Transverse colon (tissue), 4 donors: ENCODE measurements around the gene BDKRB1. TPM values are rescaled to one million over a fixed set of nuclear protein-coding genes. Genes with fewer than 3 reads are reported as not detected.

Source experiments
- DNase-seq: peaks from one replicate; pipeline ENCODE4 v3.0.0-alpha.2; 2019
- H3K27ac ChIP-seq, 4 donors: fragments of 200-600 bp; sonication (generic); 2 replicates each; pipeline ENCODE4 v1.5.1; 2016 to 2018; ENCODE audit warnings: inconsistent platforms in 4 of 4
- H3K27me3 ChIP-seq: fragments of 200-600 bp; sonication (generic); 2 replicates; pipeline ENCODE4 v1.5.1; 2017; ENCODE audit warnings: inconsistent platforms
- H3K36me3 ChIP-seq, 4 donors: fragments of 200-600 bp; sonication (generic); 2 replicates each; pipeline ENCODE4 v1.5.1; 2017 to 2019; ENCODE audit warnings: inconsistent platforms in 4 of 4
- H3K4me1 ChIP-seq, 4 donors: fragments of 200-600 bp; sonication (generic); 2 replicates each; pipeline ENCODE4 v1.5.1; 2017 to 2020; ENCODE audit warnings: inconsistent platforms in 4 of 4
- H3K4me3 ChIP-seq, 4 donors: fragments of 200-600 bp; sonication (generic); 1 replicate in 1 of 4; 2 replicates in 3 of 4; pipeline versions ENCODE4 v1.5.1 to v1.6.1; 2017 to 2019; ENCODE audit warnings: inconsistent platforms in 4 of 4
- H3K9me3 ChIP-seq, 2 donors: fragments of 200-600 bp; sonication (generic); 2 replicates each; pipeline ENCODE4 v1.5.1; 2017 to 2019; ENCODE audit warnings: inconsistent platforms in 2 of 2
- CTCF ChIP-seq, 5 experiments: fragments of 200-600 bp in 3 of 5; fragments of 450-650 bp in 2 of 5; sonication (generic) in 3 of 5; IDR thresholded peaks; 1 replicate in 2 of 5; 2 replicates in 3 of 5; pipeline ENCODE4 v1.5.1; 2016 to 2017; ENCODE audit warnings: antibody characterized with exemption in 5 of 5, inconsistent platforms in 3 of 5, mild to moderate bottlenecking in 2 of 5, moderate library complexity in 1 of 5
- EP300 ChIP-seq: sonication (generic); formaldehyde crosslinking; IDR thresholded peaks from one replicate; pipeline ENCODE4 v1.6.1; 2017; ENCODE audit warnings: antibody characterized with exemption, low read depth
- POLR2A ChIP-seq: fragments of 450-650 bp; IDR thresholded peaks from one replicate; pipeline ENCODE4 v1.6.1; 2016; ENCODE audit warnings: antibody characterized with exemption, mild to moderate bottlenecking, moderate library complexity
- POLR2AphosphoS5 ChIP-seq, 3 donors: sonication (generic); formaldehyde crosslinking; IDR thresholded peaks; one replicate each; pipeline ENCODE4 v1.6.1; 2016; ENCODE audit warnings: antibody characterized with exemption in 3 of 3
- WGBS, 2 donors: methylation state at CpG; one replicate each; pipeline ENCODE4 v1.1.5; 2018; ENCODE audit warnings: low coverage in 1 of 2; 5-methylcytosine and 5-hydroxymethylcytosine counted together
- in situ Hi-C, 4 donors: fragments of 200-750 bp; cut with MboI; loops; one replicate each; pipeline versions ENCODE4 v1.15.0 to v1.15.1; 2017; ENCODE audit warnings: low sequenced_read_pairs in 3 of 4, low pct_ligation_motif_present in 1 of 4, low pct_unique_long_range_greater_than_20kb in 1 of 4
- intact Hi-C: fragments of 100-400 bp; cut with DNase I; formaldehyde crosslinking; loops from one replicate; pipeline ENCODE4 v1.15.1; 2023; ENCODE audit warnings: low total_unique reads
- total RNA-seq, 4 donors: library from RNA; depleted of rRNA; stranded (reverse); fragments of >200 nt; gene quantifications; one replicate each; pipeline ENCODE4 v1.1.0, GENCODE V29; 2016

The BDKRB1 gene
- total RNA-seq, 4 donors from 2014 or later, result 1.1 to 4.4 (median 2.3) TPM

GRCh38 chr14:96287856-96288255 lies 31.8 kb downstream of the BDKRB1 start:
- H3K36me3 ChIP-seq, result peaks cover 0 to 37% (median 17%) of the 10 kb centered on the region in 4 donors
- in situ Hi-C loops, result loop anchor here in 1 of 4 donors (25.0 kb wide), 1 partner anchor 276 kb away; no protein-coding TSS in a partner anchor
- 100% methylated on average over 1 of the region's 1 CpG for WGBS, 2 donors

GRCh38 chr14:96294246-96294645 lies 38.2 kb downstream of the BDKRB1 start:
- Histone ChIP-seq H3K4me1 (no peaks in the 10 kb centered on the region), H3K27me3 (no peaks in the 10 kb centered on the region), H3K9me3 (no peaks in the 10 kb centered on the region), H3K36me3 (peaks cover 0 to 33% (median 11%) of the 10 kb centered on the region in 4 donors), H3K4me3 (no peak overlapping the region), H3K27ac (no peak overlapping the region)
- intact Hi-C loops, result loop anchor here (10.0 kb wide), 1 partner anchor 131 kb away; no protein-coding TSS in a partner anchor
- in situ Hi-C loops, result loop anchor here in 3 of 4 donors (10.0 to 25.0 kb wide), 2 partner anchors 121 to 282 kb away; no protein-coding TSS in a partner anchor
- TF ChIP-seq POLR2A (no peak), CTCF (IDR thresholded peaks at IDR 0.05) (no peak), POLR2AphosphoS5 (IDR thresholded peaks at IDR 0.05) (no peak), EP300 (no peak)
- WGBS, 2 donors, result 89% methylated on average over 7 of the region's 7 CpGs
- DNase-seq, result no peak

More at GRCh38 chr14:96287856-96288255, 31.8 kb downstream of the BDKRB1 start:
- intact Hi-C loops, result no loop called here
- no peak for DNase-seq
- no peak overlapping the region for H3K27ac ChIP-seq
- no peaks in the 10 kb centered on the region for H3K9me3 ChIP-seq
- H3K27me3 ChIP-seq, result no peaks in the 10 kb centered on the region
- TF ChIP-seq CTCF (IDR thresholded peaks at IDR 0.05) (no peak), EP300 (no peak), POLR2AphosphoS5 (IDR thresholded peaks at IDR 0.05) (no peak), POLR2A (no peak)
- no peak overlapping the region for H3K4me3 ChIP-seq
- H3K4me1 ChIP-seq, result no peaks in the 10 kb centered on the region

DNA sequence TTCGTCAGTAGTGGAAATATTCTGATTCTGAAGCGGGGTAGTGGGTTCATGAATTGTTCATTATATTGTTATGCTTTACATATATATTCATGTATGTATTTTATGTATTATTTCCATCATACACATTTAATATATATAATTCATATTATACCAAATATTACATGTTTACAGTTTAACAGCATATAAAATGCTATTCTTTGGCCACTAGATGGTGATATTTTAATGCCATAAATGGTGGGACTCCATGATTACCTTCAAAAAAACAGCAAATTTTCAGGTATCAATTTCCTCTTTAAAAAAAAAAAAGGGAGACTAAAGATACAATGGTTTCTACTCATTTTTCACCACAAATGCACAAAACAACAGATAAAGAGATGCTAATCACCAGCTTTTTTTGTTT lies 41.0 kb downstream of the BDKRB1 start:
- Histone ChIP-seq H3K27ac (no peak overlapping the region), H3K9me3 (no peaks in the 10 kb centered on the region), H3K4me1 (no peaks in the 10 kb centered on the region), H3K36me3 (peaks cover 0 to 18% (median 0%) of the 10 kb centered on the region in 4 donors), H3K27me3 (no peaks in the 10 kb centered on the region), H3K4me3 (no peak overlapping the region)
- TF ChIP-seq POLR2AphosphoS5 (IDR thresholded peaks at IDR 0.05) (no peak), CTCF (IDR thresholded peaks at IDR 0.05) (peak; percentile 50 to 68 (median 56))
- intact Hi-C loops, result loop anchor here (10.0 kb wide), 1 partner anchor 128 kb away; no protein-coding TSS in a partner anchor
- 91 to 94% methylated on average over 2 of the region's 2 CpGs for WGBS, 2 donors
- in situ Hi-C loops, result loop anchor here (5.0 to 25.0 kb wide), 3 partner anchors 118 to 285 kb away; no protein-coding TSS in a partner anchor
- DNase-seq, result no peak

- Histone ChIP-seq H3K36me3 (peaks cover 0 to 19% (median 3%) of the 10 kb centered on the region in 4 donors), H3K27ac (no peak overlapping the region), H3K9me3 (no peaks in the 10 kb centered on the region), H3K4me1 (no peaks in the 10 kb centered on the region), H3K27me3 (no peaks in the 10 kb centered on the region), H3K4me3 (no peak overlapping the region)
- WGBS, 2 donors, result 66 to 91% methylated on average over 2 to 4 of the region's 4 CpGs
- TF ChIP-seq EP300, result no peak
- TF ChIP-seq POLR2A, result no peak
- in situ Hi-C loops, result loop anchor here (5.0 to 25.0 kb wide), 3 partner anchors 117 to 286 kb away; no protein-coding TSS in a partner anchor
- intact Hi-C loops, result loop anchor here (10.0 kb wide), 1 partner anchor 127 kb away; no protein-coding TSS in a partner anchor
- DNase-seq, result no peak
Observed at GRCh38 chr14:96297997-96298515, 42.0 kb downstream of the BDKRB1 start.
